Measurements from ENCODE around the gene CD200.
"Not testable (repeated sequence)": the region's sequence is repeated elsewhere in the genome, so short reads cannot be mapped to it uniquely, and the experiment has no call there.

CD200 gene

GRCh38 chr3:112397556-112397955 lies 64.6 kb downstream of the CD200 start:
- Histone ChIP-seq H3K4me3 (ENCODE audit: insufficient read depth in 1 of 2, low read depth in 1 of 2, low read length in 2 of 2) (no peak overlapping the region), H3K4me2 (ENCODE audit: low read length, poor library complexity, severe bottlenecking) (no peak overlapping the region), H3K4ac (ENCODE audit: low read depth in 1 of 2, low read length in 2 of 2) (no peak overlapping the region), H3K14ac (ENCODE audit: low read length in 2 of 2) (no peak overlapping the region), H4K91ac (ENCODE audit: low read length) (no peak overlapping the region), H3K4me1 (ENCODE audit: control insufficient read depth, insufficient read depth, low read depth, low read length) (peaks cover 2% of the 10 kb centered on the region), H4K8ac (ENCODE audit: low read length) (no peak overlapping the region), H2AK5ac (ENCODE audit: low read length, severe bottlenecking) (no peak overlapping the region), H3K27ac (ENCODE audit: low read length, poor library complexity, severe bottlenecking) (no peak overlapping the region), H3K18ac (ENCODE audit: low read depth in 1 of 2, low read length in 2 of 2) (no peak overlapping the region), H3K9ac (ENCODE audit: low read length) (no peak overlapping the region), H2AFZ (ENCODE audit: low read depth, low read length) (no peak overlapping the region), H3K23ac (ENCODE audit: low read length in 2 of 2) (no peak overlapping the region), H3K9me3 (ENCODE audit: control insufficient read depth, low read length) (peaks cover under 1% of the 10 kb centered on the region), H2BK12ac (ENCODE audit: low read length in 2 of 2) (no peak overlapping the region), H2BK15ac (ENCODE audit: low read depth, poor library complexity, severe bottlenecking) (no peak overlapping the region), H3K27me3 (ENCODE audit: control insufficient read depth in 1 of 2, insufficient read depth in 1 of 2, low read length in 2 of 2) (no peaks in the 10 kb centered on the region), H3K36me3 (ENCODE audit: control insufficient read depth in 1 of 2, insufficient read depth in 2 of 2, low read depth in 1 of 2, low read length in 2 of 2) (no peaks in the 10 kb centered on the region), H3K79me1 (replicated peaks; ENCODE audit: low read length, poor library complexity, severe bottlenecking) (no peaks in the 10 kb centered on the region), H2BK5ac (ENCODE audit: low read depth, low read length, poor library complexity, severe bottlenecking) (no peak overlapping the region), H2BK120ac (ENCODE audit: low read depth, low read length) (no peak overlapping the region)
- DNase-seq = no peak

GRCh38 chr3:112399064-112399463 lies 66.1 kb downstream of the CD200 start:
- no peak overlapping the region for H3K9ac ChIP-seq (ENCODE audit: low read length)
- no peak overlapping the region for H2BK15ac ChIP-seq (ENCODE audit: low read depth, poor library complexity, severe bottlenecking)
- H3K27me3 ChIP-seq (ENCODE audit: control insufficient read depth in 1 of 2, insufficient read depth in 1 of 2, low read length in 2 of 2) = no peaks in the 10 kb centered on the region
- peaks cover 2% of the 10 kb centered on the region for H3K4me1 ChIP-seq (ENCODE audit: control insufficient read depth, insufficient read depth, low read depth, low read length)
- no peak overlapping the region for H4K8ac ChIP-seq (ENCODE audit: low read length)
- no peak overlapping the region for H2BK12ac ChIP-seq (ENCODE audit: low read length in 2 of 2)
- no peak overlapping the region for H3K4me3 ChIP-seq (ENCODE audit: insufficient read depth in 1 of 2, low read depth in 1 of 2, low read length in 2 of 2)
- H2BK120ac ChIP-seq (ENCODE audit: low read depth, low read length) = no peak overlapping the region
- H2BK5ac ChIP-seq (ENCODE audit: low read depth, low read length, poor library complexity, severe bottlenecking) = no peak overlapping the region
- no peak for DNase-seq
- no peaks in the 10 kb centered on the region for H3K79me1 ChIP-seq (replicated peaks; ENCODE audit: low read length, poor library complexity, severe bottlenecking)
- H2AFZ ChIP-seq (ENCODE audit: low read depth, low read length) = no peak overlapping the region
- no peak overlapping the region for H3K4ac ChIP-seq (ENCODE audit: low read depth in 1 of 2, low read length in 2 of 2)
- no peak overlapping the region for H3K4me2 ChIP-seq (ENCODE audit: low read length, poor library complexity, severe bottlenecking)
- no peak overlapping the region for H3K14ac ChIP-seq (ENCODE audit: low read length in 2 of 2)
- H3K18ac ChIP-seq (ENCODE audit: low read depth in 1 of 2, low read length in 2 of 2) = no peak overlapping the region
- H3K9me3 ChIP-seq (ENCODE audit: control insufficient read depth, low read length) = no peaks in the 10 kb centered on the region
- no peak overlapping the region for H3K23ac ChIP-seq (ENCODE audit: low read length in 2 of 2)
- no peaks in the 10 kb centered on the region for H3K36me3 ChIP-seq (ENCODE audit: control insufficient read depth in 1 of 2, insufficient read depth in 2 of 2, low read depth in 1 of 2, low read length in 2 of 2)
- H2AK5ac ChIP-seq (ENCODE audit: low read length, severe bottlenecking) = peak overlapping the region; percentile 44
- 100% methylated on average over 1 of the region's 2 CpGs for WGBS
- no peak overlapping the region for H4K91ac ChIP-seq (ENCODE audit: low read length)
- H3K27ac ChIP-seq (ENCODE audit: low read length, poor library complexity, severe bottlenecking) = no peak overlapping the region

- H3K27ac ChIP-seq (ENCODE audit: low read length, poor library complexity, severe bottlenecking); H3K9me3 ChIP-seq (ENCODE audit: control insufficient read depth, low read length); H2AK5ac ChIP-seq (ENCODE audit: low read length, severe bottlenecking); H3K9ac ChIP-seq (ENCODE audit: low read length); H4K8ac ChIP-seq (ENCODE audit: low read length); H3K23ac ChIP-seq (ENCODE audit: low read length in 2 of 2); H3K14ac ChIP-seq (ENCODE audit: low read length in 2 of 2); H3K36me3 ChIP-seq (ENCODE audit: control insufficient read depth in 1 of 2, insufficient read depth in 2 of 2, low read depth in 1 of 2, low read length in 2 of 2); H3K18ac ChIP-seq (ENCODE audit: low read depth in 1 of 2, low read length in 2 of 2); H3K4me1 ChIP-seq (ENCODE audit: control insufficient read depth, insufficient read depth, low read depth, low read length); H2BK15ac ChIP-seq (ENCODE audit: low read depth, poor library complexity, severe bottlenecking); H2AFZ ChIP-seq (ENCODE audit: low read depth, low read length); H3K79me1 ChIP-seq (replicated peaks; ENCODE audit: low read length, poor library complexity, severe bottlenecking); H3K4me3 ChIP-seq (ENCODE audit: insufficient read depth in 1 of 2, low read depth in 1 of 2, low read length in 2 of 2); DNase-seq; H2BK5ac ChIP-seq (ENCODE audit: low read depth, low read length, poor library complexity, severe bottlenecking); H3K27me3 ChIP-seq (ENCODE audit: control insufficient read depth in 1 of 2, insufficient read depth in 1 of 2, low read length in 2 of 2); H2BK120ac ChIP-seq (ENCODE audit: low read depth, low read length); H3K4ac ChIP-seq (ENCODE audit: low read depth in 1 of 2, low read length in 2 of 2); H3K4me2 ChIP-seq (ENCODE audit: low read length, poor library complexity, severe bottlenecking); H2BK12ac ChIP-seq (ENCODE audit: low read length in 2 of 2); H4K91ac ChIP-seq (ENCODE audit: low read length): not testable (repeated sequence)
- 69% methylated on average over 5 of the region's 6 CpGs for whole genome bisulfite sequencing
These were observed 66.6 kb downstream of the CD200 start for GRCh38 chr3:112399554-112399953.

GRCh38 chr3:112400317-112400716 lies 67.4 kb downstream of the CD200 start:
- H3K4me3 ChIP-seq (ENCODE audit: insufficient read depth in 1 of 2, low read depth in 1 of 2, low read length in 2 of 2); H3K4ac ChIP-seq (ENCODE audit: low read depth in 1 of 2, low read length in 2 of 2); H3K9ac ChIP-seq (ENCODE audit: low read length); H3K27ac ChIP-seq (ENCODE audit: low read length, poor library complexity, severe bottlenecking); H3K18ac ChIP-seq (ENCODE audit: low read depth in 1 of 2, low read length in 2 of 2); H2BK15ac ChIP-seq (ENCODE audit: low read depth, poor library complexity, severe bottlenecking); H2BK12ac ChIP-seq (ENCODE audit: low read length in 2 of 2); H3K4me1 ChIP-seq (ENCODE audit: control insufficient read depth, insufficient read depth, low read depth, low read length); H3K27me3 ChIP-seq (ENCODE audit: control insufficient read depth in 1 of 2, insufficient read depth in 1 of 2, low read length in 2 of 2); H4K8ac ChIP-seq (ENCODE audit: low read length); H2AK5ac ChIP-seq (ENCODE audit: low read length, severe bottlenecking); H3K36me3 ChIP-seq (ENCODE audit: control insufficient read depth in 1 of 2, insufficient read depth in 2 of 2, low read depth in 1 of 2, low read length in 2 of 2); H3K23ac ChIP-seq (ENCODE audit: low read length in 2 of 2); H3K79me1 ChIP-seq (replicated peaks; ENCODE audit: low read length, poor library complexity, severe bottlenecking); H2BK5ac ChIP-seq (ENCODE audit: low read depth, low read length, poor library complexity, severe bottlenecking); DNase-seq; H3K9me3 ChIP-seq (ENCODE audit: control insufficient read depth, low read length); H3K14ac ChIP-seq (ENCODE audit: low read length in 2 of 2); H4K91ac ChIP-seq (ENCODE audit: low read length); H2BK120ac ChIP-seq (ENCODE audit: low read depth, low read length); H3K4me2 ChIP-seq (ENCODE audit: low read length, poor library complexity, severe bottlenecking); H2AFZ ChIP-seq (ENCODE audit: low read depth, low read length): not testable (repeated sequence)
- WGBS = 65% methylated on average over 5 of the region's 5 CpGs

All from mesenchymal stem cell (in vitro differentiated cells and primary cell).